H1 (cell line): Measurements from ENCODE around the gene SHISA9. TPM values are rescaled to one million over a fixed set of nuclear protein-coding genes. Genes with fewer than 3 reads are reported as not detected.

Source experiments
- PHF8 ChIP-seq: fragments of 200-600 bp; sonication (generic); conservative IDR thresholded peaks from 2 replicates; pipeline ENCODE4 v1.7.1; 2012; ENCODE audit warnings: low read depth, mild to moderate bottlenecking, inconsistent platforms, low read length, moderate library complexity
- polyA plus RNA-seq, 7 experiments: library from polyadenylated mRNA; depleted of rRNA in 3 of 7; stranded (reverse) in 5 of 7; unstranded in 2 of 7; fragments of >200 nt in 5 of 7; fragments of 200-250 nt in 2 of 7; gene quantifications; 1 replicate in 5 of 7; 2 replicates in 1 of 7; 4 replicates in 1 of 7; pipeline versions ENCODE4 v1.2.1 to v1.2.3, GENCODE V29; 2011 to 2013; ENCODE audit warnings: missing spikeins in 2 of 7, mixed read lengths in 2 of 7
- total RNA-seq: library from RNA; stranded (reverse); fragmentation: NEBNext Ultra II Directional; extraction: Animal tissue kit (Norgen Biotek cat#: 25700); gene quantifications from 2 replicates; pipeline ENCODE4 v1.2.1, GENCODE V29; 2021
- TF ChIP-seq, protein P1 (sequence below): fragments of 300-600 bp; sonication (generic); IDR thresholded peaks from 2 replicates; pipeline ENCODE4 v1.7.1; 2012; ENCODE audit warnings: low read length, moderate library complexity, mild to moderate bottlenecking, inconsistent platforms; ENCODE audit not compliant: insufficient replicate concordance

Gene SHISA9
- total and polyA plus RNA-seq, 2 of the 8 experiments (the other 6 are each of a cell fraction or from before 2014, with no cell fraction given) = 25.6 to 39.8 TPM

DNA sequence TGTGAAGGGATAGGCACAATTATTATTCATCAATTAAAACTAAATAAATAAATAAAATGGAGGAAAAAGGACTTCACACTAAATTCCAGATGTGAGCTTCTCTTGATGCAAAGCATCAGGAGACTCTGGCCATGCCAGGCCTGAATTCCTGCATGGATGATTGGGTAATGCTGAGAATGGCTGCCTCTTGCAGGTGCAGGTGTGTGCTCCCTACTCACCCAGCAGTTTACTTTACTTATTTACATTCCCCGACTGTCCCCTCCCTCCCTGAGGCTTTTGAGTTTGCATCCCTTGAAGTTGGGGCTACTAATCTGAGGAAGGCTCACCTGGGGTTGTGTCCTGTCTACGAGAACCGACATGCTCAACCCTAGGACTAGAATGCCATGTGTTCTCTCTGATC is 200.4 kb downstream of the SHISA9 start (continued):
- TF ChIP-seq, protein P1, sequence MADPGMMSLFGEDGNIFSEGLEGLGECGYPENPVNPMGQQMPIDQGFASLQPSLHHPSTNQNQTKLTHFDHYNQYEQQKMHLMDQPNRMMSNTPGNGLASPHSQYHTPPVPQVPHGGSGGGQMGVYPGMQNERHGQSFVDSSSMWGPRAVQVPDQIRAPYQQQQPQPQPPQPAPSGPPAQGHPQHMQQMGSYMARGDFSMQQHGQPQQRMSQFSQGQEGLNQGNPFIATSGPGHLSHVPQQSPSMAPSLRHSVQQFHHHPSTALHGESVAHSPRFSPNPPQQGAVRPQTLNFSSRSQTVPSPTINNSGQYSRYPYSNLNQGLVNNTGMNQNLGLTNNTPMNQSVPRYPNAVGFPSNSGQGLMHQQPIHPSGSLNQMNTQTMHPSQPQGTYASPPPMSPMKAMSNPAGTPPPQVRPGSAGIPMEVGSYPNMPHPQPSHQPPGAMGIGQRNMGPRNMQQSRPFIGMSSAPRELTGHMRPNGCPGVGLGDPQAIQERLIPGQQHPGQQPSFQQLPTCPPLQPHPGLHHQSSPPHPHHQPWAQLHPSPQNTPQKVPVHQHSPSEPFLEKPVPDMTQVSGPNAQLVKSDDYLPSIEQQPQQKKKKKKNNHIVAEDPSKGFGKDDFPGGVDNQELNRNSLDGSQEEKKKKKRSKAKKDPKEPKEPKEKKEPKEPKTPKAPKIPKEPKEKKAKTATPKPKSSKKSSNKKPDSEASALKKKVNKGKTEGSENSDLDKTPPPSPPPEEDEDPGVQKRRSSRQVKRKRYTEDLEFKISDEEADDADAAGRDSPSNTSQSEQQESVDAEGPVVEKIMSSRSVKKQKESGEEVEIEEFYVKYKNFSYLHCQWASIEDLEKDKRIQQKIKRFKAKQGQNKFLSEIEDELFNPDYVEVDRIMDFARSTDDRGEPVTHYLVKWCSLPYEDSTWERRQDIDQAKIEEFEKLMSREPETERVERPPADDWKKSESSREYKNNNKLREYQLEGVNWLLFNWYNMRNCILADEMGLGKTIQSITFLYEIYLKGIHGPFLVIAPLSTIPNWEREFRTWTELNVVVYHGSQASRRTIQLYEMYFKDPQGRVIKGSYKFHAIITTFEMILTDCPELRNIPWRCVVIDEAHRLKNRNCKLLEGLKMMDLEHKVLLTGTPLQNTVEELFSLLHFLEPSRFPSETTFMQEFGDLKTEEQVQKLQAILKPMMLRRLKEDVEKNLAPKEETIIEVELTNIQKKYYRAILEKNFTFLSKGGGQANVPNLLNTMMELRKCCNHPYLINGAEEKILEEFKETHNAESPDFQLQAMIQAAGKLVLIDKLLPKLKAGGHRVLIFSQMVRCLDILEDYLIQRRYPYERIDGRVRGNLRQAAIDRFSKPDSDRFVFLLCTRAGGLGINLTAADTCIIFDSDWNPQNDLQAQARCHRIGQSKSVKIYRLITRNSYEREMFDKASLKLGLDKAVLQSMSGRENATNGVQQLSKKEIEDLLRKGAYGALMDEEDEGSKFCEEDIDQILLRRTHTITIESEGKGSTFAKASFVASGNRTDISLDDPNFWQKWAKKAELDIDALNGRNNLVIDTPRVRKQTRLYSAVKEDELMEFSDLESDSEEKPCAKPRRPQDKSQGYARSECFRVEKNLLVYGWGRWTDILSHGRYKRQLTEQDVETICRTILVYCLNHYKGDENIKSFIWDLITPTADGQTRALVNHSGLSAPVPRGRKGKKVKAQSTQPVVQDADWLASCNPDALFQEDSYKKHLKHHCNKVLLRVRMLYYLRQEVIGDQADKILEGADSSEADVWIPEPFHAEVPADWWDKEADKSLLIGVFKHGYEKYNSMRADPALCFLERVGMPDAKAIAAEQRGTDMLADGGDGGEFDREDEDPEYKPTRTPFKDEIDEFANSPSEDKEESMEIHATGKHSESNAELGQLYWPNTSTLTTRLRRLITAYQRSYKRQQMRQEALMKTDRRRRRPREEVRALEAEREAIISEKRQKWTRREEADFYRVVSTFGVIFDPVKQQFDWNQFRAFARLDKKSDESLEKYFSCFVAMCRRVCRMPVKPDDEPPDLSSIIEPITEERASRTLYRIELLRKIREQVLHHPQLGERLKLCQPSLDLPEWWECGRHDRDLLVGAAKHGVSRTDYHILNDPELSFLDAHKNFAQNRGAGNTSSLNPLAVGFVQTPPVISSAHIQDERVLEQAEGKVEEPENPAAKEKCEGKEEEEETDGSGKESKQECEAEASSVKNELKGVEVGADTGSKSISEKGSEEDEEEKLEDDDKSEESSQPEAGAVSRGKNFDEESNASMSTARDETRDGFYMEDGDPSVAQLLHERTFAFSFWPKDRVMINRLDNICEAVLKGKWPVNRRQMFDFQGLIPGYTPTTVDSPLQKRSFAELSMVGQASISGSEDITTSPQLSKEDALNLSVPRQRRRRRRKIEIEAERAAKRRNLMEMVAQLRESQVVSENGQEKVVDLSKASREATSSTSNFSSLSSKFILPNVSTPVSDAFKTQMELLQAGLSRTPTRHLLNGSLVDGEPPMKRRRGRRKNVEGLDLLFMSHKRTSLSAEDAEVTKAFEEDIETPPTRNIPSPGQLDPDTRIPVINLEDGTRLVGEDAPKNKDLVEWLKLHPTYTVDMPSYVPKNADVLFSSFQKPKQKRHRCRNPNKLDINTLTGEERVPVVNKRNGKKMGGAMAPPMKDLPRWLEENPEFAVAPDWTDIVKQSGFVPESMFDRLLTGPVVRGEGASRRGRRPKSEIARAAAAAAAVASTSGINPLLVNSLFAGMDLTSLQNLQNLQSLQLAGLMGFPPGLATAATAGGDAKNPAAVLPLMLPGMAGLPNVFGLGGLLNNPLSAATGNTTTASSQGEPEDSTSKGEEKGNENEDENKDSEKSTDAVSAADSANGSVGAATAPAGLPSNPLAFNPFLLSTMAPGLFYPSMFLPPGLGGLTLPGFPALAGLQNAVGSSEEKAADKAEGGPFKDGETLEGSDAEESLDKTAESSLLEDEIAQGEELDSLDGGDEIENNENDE = no peak
- no peak for TF ChIP-seq PHF8
